PC-3 (cell line): ENCODE results near the gene FLT3.

Experiments
- EZH2phosphoT487 ChIP-seq: fragments of 300-600 bp; sonication (generic); IDR thresholded peaks from 2 replicates; pipeline ENCODE4 v1.6.1; 2018; ENCODE audit warnings: mild to moderate bottlenecking, antibody characterized with exemption, low read length, borderline replicate concordance
- TF ChIP-seq, protein P1 (sequence below): fragments of 300-600 bp; sonication (generic); conservative IDR thresholded peaks from 2 replicates; pipeline ENCODE4 v1.5.1; 2017; ENCODE audit warnings: antibody characterized with exemption, low read depth, mild to moderate bottlenecking, low read length

DNA sequence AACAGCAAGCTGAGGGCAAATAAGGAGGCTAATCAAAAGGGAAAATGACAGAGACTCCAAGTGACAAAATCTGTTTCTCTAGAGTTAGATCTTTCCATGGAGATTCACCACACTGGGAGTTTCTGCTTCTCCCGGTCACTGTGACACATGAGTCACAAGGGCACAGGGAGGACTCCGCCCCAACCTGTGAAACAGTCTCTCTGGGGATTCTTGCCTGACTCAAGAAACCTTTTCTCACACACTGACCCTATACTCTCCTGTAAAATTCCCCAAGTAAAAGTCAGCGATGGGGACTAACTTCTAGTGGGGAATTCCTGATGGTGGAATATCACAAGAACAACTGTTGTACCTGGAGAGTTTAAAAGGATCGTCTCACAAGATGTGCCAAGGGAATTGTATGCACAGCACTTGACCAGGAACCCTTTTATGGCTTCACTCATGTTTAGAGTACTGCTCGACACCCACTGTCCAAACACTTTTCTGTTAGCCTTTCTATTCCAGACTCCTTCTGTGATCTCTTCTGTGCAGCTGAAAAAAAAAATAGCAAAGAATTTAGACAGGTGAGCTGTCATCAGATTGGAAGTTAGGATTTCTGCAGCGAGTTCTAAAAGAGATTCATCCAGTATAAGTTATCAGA lies 65.1 kb downstream of the FLT3 start:
- TF ChIP-seq, protein P1, sequence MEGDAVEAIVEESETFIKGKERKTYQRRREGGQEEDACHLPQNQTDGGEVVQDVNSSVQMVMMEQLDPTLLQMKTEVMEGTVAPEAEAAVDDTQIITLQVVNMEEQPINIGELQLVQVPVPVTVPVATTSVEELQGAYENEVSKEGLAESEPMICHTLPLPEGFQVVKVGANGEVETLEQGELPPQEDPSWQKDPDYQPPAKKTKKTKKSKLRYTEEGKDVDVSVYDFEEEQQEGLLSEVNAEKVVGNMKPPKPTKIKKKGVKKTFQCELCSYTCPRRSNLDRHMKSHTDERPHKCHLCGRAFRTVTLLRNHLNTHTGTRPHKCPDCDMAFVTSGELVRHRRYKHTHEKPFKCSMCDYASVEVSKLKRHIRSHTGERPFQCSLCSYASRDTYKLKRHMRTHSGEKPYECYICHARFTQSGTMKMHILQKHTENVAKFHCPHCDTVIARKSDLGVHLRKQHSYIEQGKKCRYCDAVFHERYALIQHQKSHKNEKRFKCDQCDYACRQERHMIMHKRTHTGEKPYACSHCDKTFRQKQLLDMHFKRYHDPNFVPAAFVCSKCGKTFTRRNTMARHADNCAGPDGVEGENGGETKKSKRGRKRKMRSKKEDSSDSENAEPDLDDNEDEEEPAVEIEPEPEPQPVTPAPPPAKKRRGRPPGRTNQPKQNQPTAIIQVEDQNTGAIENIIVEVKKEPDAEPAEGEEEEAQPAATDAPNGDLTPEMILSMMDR: no peak
- no peak for TF ChIP-seq EZH2phosphoT487
